ENCODE results near the gene HIP1R. TPM values are rescaled to one million over a fixed set of nuclear protein-coding genes. Genes with fewer than 3 reads are reported as not detected.

Gene HIP1R
- total RNA-seq, 1 donor, result 11.1 TPM

GRCh38 chr12:122819209-122819785 is 16.0 kb upstream of the HIP1R start:
- TF ChIP-seq, protein P1, sequence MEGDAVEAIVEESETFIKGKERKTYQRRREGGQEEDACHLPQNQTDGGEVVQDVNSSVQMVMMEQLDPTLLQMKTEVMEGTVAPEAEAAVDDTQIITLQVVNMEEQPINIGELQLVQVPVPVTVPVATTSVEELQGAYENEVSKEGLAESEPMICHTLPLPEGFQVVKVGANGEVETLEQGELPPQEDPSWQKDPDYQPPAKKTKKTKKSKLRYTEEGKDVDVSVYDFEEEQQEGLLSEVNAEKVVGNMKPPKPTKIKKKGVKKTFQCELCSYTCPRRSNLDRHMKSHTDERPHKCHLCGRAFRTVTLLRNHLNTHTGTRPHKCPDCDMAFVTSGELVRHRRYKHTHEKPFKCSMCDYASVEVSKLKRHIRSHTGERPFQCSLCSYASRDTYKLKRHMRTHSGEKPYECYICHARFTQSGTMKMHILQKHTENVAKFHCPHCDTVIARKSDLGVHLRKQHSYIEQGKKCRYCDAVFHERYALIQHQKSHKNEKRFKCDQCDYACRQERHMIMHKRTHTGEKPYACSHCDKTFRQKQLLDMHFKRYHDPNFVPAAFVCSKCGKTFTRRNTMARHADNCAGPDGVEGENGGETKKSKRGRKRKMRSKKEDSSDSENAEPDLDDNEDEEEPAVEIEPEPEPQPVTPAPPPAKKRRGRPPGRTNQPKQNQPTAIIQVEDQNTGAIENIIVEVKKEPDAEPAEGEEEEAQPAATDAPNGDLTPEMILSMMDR (IDR thresholded peaks at IDR 0.05; ENCODE audit: insufficient read depth, low read length), result no peak
- DNase-seq (ENCODE audit: low read depth), result no peak
- no peak overlapping the region for H3K4me3 ChIP-seq (ENCODE audit: low read depth, low read length)

- H3K4me3 ChIP-seq (ENCODE audit: low read depth, low read length), result no peak overlapping the region
- TF ChIP-seq, protein P1 (IDR thresholded peaks at IDR 0.05; ENCODE audit: insufficient read depth, low read length), result no peak
- no peak for DNase-seq (ENCODE audit: low read depth)
Observed at GRCh38 chr12:122820138-122820537, 15.1 kb upstream of the HIP1R start.

DNA sequence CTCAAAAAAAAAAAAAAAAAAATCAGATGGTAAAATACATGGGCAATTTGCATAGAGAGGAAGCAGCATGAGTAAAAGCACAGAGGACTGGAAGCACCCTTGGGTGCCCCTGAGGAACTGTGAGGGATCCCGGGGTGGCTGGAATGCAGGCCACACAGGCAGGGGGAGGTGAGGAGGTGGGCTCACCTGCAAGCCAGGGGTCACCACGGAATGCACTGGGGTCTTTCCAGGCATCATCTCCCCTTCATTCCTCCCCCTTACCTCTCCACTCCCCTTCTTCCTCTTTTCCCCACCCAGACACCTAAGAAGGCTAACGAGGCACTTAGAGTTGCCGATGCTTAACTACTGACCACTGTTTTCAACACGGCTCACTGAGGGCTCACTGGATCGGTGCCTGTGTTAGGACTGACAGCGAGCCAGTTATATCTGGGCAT is 14.4 kb upstream of the HIP1R start:
- DNase-seq (ENCODE audit: low read depth), result no peak
- H3K4me3 ChIP-seq (ENCODE audit: low read depth, low read length), result no peak overlapping the region
- TF ChIP-seq, protein P1 (IDR thresholded peaks at IDR 0.05; ENCODE audit: insufficient read depth, low read length), result no peak

GRCh38 chr12:122823429-122823828 is 11.8 kb upstream of the HIP1R start:
- TF ChIP-seq, protein P1 (IDR thresholded peaks at IDR 0.05; ENCODE audit: insufficient read depth, low read length), result no peak
- no peak overlapping the region for H3K4me3 ChIP-seq (ENCODE audit: low read depth, low read length)
- DNase-seq (ENCODE audit: low read depth), result no peak

GRCh38 chr12:122825773-122826724 is 9.2 kb upstream of the HIP1R start:
- DNase-seq (ENCODE audit: low read depth), result peak; percentile 16
- TF ChIP-seq, protein P1 (IDR thresholded peaks at IDR 0.05; ENCODE audit: insufficient read depth, low read length), result no peak
- H3K4me3 ChIP-seq (ENCODE audit: low read depth, low read length), result peak overlapping the region; percentile 59

GRCh38 chr12:122827258-122827657 is 8.0 kb upstream of the HIP1R start:
- H3K4me3 ChIP-seq (ENCODE audit: low read depth, low read length), result no peak overlapping the region
- TF ChIP-seq, protein P1 (IDR thresholded peaks at IDR 0.05; ENCODE audit: insufficient read depth, low read length), result no peak
- no peak for DNase-seq (ENCODE audit: low read depth)
